Activated T-helper 9 cell treated with anti-CD3 and anti-CD28 coated beads, Interleukin-2, amount 50 U/mL, for 16 hours (primary cell): Measurements from ENCODE around the gene BAHCC1.

Experiments used
- DNase-seq: peaks from one replicate; pipeline ENCODE4 v3.0.0-alpha.2; 2020; ENCODE audit warnings: low read depth

The BAHCC1 gene

DNA sequence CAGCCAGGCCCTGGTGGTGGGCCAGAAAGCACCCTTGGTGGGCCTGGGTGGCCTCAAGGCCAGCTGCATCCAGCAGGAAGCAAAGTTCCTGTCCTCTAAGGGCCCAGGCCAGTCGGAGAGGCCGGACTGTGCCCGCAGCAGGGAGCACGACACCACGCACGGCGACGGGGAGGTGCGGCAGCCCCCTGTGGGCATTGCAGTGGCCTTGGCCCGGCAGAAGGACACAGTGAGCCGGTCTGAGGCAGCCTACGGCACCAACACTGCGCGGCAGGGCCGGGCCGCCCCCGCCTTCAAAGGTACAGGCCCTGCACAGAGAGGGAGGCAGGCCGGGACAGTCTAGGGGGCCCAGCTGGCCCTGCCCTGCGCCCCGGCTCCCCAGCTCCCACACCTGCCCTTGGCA is 48.0 kb downstream of the BAHCC1 start:
- DNase-seq: no peak

GRCh38 chr17:81444610-81445339 is 49.5 kb downstream of the BAHCC1 start:
- no peak for DNase-seq

- DNase-seq: no peak
Observed at GRCh38 chr17:81445642-81446503, 50.6 kb downstream of the BAHCC1 start.

- no peak for DNase-seq
Observed at GRCh38 chr17:81447331-81447933, 52.2 kb downstream of the BAHCC1 start.

DNA sequence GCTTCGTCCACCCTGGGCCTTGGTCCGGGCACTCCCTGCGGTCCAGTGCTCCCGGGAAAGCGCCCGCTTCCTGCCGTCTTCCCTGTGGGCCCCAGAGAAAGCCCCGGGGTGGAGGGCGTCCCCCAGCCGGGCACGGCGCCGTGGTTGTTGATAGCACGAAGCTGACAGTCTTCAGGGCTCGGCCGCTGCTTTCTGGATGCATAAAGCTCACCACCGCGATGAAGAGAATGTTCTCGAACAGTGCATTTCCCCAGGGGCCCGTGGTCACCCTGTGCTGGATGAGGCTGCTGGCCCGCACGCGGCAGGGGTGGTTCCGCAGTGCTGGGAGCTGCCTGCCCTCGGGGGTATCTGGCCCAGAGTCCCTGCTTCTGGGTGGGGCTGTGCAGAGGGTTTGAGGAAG is 53.2 kb downstream of the BAHCC1 start:
- DNase-seq: no peak

DNA sequence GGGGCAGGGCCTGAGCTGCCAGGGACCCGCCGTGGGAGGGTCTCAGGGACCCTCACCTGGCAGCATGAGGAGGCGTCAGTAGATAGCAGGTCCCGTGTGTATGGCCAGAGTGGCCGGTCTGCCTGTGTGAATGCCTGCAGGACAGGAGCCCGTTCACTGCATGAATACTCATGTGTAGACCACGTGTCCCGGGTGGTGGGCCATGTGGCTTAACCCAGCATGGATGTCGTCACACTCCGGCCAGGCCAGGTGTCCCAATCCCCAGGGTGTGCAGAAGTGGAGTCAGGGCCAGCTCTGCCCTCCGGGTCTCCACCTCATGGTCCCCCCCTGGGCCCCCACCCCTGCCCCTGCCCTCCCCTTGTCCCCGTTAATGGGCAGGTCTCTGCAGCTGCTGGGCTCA is 53.7 kb downstream of the BAHCC1 start:
- no peak for DNase-seq

- DNase-seq: no peak
Observed at GRCh38 chr17:81449351-81449750, 54.1 kb downstream of the BAHCC1 start.

DNA sequence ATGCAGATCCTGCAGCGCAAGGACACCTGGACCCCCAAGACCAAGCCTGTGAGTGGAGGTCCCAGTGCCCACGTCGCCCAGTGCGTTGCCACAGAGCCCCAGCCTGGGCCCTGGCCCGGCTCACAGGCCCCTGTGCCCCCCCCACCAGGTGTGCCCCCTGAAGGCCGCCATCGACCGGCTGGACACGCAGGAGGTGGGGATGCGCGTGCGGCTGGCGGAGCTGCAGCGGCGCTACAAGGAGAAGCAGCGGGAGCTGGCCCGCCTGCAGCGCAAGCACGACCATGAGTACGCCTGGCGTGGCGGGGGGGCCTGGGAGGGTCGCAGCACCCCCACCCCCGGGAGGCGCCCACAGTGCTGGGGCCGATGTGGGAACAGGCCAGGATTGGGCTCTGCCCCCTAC is 56.6 kb downstream of the BAHCC1 start:
- DNase-seq: no peak

GRCh38 chr17:81452551-81452950 is 57.3 kb downstream of the BAHCC1 start:
- no peak for DNase-seq

DNA sequence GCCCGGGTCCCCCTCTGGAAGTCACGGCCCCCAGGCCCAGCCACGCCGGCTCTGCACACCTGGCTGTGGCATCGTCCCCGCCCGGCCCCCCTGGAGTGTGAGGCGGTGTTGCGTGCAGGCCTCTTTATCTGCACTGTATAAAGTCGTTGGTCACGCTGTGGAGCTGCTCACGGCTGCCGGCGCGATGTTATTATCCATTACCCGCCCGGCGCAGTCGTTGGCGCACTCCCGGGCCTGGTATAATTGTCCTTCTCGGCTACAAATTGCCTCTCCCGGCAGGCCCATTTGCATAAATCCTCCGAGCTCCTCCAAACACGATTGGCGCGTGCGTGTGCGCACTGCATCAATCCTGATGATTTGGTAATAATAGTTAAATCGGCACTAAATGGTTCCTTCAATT is 57.8 kb downstream of the BAHCC1 start:
- no peak for DNase-seq

DNA sequence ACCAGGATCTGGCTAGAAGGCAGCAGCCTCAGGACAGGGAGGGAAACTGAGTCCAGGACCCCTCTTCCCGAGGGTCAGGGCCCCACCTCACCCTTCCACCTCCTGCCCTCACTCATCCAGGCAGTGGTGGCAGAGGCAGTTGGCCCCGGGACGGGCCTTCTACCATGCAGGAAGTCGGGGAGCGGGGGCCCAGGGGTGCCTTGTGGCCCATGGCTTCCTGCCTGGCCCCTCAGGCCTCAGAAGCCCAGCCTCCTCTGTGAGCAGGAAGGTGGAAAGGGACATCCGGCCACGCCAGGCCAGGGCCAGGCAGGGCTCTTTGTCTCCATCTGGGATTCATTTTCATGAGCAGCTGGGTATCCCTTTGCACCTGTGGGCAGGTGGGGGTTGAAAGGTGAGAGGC is 58.5 kb downstream of the BAHCC1 start:
- DNase-seq: no peak

DNA sequence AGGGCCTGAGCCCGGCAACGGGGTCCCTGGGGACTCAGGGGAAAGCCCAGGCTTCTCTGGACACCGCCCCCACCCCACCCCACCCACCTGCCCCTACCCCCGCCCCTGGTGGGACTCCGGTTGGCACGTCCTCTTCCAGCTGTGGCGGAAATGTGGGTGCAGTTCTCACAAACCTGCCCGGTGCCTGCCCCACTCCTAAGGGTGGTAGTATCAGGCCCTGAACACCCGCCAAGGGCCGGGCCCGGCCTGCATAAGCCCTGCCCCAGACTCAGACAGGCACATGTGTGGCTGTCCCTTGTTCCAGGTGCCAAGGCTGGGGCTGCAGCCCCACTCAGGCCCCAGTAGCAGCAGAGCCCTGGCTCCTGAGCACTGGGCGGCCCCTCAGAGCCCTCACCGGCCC is 59.2 kb downstream of the BAHCC1 start:
- no peak for DNase-seq

GRCh38 chr17:81455387-81455786 is 60.1 kb downstream of the BAHCC1 start:
- no peak for DNase-seq

- DNase-seq: no peak
Observed at GRCh38 chr17:81456091-81456490, 60.8 kb downstream of the BAHCC1 start.

- no peak for DNase-seq
Observed at GRCh38 chr17:81456798-81457197, 61.5 kb downstream of the BAHCC1 start.

DNA sequence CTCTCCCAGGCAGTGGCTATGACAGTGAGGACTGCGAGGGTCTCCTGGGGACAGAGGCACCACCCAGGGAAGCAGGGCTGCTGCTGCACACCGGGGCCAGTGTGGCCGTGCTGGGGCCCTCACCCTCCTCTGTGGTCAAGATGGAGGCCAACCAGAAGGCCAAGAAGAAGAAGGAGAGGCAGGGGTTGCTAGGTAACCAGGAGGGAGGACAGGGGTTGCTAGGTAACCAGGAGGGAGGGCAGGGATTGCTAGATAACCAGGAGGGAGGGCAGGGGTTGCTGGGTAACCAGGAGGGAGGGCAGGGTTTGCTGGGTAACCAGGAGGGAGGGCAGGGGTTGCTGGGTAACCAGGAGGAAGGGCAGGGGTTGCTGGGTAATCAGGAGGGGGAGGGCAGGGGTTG is 62.1 kb downstream of the BAHCC1 start:
- no peak for DNase-seq

DNA sequence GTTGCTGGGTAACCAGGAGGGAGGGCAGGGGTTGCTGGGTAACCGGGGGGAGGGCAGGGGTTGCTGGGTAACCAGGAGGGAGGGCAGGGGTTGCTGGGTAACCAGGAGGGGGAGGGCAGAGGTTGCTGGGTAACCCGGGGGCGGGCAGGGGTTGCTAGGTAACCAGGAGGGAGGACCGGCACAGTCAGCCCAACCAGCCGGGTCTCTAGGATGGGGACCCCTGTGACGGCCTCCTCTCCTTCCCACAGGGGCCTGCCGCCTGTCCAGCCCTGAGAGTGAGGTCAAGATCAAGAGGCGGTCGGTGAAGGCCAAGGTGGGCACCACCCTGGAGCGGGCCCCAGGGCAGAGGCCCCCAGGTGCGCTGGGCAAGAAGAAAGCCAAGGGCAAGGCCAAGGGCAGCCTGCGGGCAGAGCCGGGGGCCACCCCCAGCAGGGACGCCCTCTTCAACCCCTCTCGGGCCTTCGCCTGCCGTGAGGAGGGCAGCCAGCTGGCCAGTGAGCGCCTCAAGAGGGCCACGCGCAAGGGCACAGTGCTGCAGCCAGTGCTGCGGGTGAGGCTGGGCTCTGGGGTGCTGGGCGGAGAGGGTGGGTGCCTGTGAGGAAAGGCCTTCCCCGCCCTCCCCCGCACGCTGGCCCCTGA is 62.8 kb downstream of the BAHCC1 start:
- no peak for DNase-seq

- DNase-seq: no peak
Observed at GRCh38 chr17:81458628-81459027, 63.4 kb downstream of the BAHCC1 start.

DNA sequence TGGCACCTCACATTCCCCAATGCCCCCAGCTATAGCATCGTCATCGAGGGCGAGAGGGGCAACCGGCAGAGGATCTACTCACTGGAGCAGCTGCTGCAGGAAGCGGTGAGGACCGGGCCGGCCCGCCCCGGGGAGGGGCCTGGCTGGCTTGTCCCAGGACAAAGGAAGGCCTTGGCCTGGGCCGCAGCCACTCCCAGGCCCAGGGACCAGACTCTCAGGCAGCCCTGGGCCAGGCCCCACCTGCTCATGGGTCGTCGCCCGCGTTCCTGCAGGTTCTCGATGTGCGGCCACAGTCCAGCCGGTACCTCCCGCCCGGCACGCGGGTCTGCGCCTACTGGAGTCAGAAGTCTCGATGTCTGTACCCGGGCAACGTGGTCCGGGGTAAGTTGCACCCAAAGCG is 64.0 kb downstream of the BAHCC1 start:
- DNase-seq: no peak

DNA sequence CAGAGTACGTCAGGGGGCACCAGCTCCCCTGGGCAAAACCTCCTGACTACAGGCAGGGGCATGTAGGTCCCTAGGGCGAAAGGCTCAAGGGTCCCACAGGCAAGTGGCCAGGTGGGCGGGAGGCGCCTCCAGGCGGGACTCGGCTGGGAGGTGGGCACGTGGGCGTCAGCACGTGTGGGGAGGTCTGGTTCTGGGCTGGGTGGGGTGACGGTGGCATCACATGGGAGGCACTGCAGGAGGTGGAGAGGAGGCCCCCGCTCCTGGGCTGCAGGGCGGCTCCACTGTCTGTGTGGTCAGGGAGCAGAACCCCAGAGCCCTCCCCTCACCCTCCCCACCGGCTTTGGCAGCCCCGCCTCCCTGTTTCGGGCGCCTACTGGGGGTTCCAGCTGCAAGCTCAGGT is 64.6 kb downstream of the BAHCC1 start:
- no peak for DNase-seq

- DNase-seq: no peak
Observed at GRCh38 chr17:81460856-81461460, 65.7 kb downstream of the BAHCC1 start.
